CMK (cell line): ENCODE data around the gene IDNK.
"Not testable (repeated sequence)": the region's sequence is repeated elsewhere in the genome, so short reads cannot be mapped to it uniquely, and the experiment has no call there.

Experiments used
- DNase-seq: peaks from one replicate; pipeline ENCODE4 v3.0.0-alpha.2; 2010; ENCODE audit warnings: low read depth

Gene IDNK

DNA sequence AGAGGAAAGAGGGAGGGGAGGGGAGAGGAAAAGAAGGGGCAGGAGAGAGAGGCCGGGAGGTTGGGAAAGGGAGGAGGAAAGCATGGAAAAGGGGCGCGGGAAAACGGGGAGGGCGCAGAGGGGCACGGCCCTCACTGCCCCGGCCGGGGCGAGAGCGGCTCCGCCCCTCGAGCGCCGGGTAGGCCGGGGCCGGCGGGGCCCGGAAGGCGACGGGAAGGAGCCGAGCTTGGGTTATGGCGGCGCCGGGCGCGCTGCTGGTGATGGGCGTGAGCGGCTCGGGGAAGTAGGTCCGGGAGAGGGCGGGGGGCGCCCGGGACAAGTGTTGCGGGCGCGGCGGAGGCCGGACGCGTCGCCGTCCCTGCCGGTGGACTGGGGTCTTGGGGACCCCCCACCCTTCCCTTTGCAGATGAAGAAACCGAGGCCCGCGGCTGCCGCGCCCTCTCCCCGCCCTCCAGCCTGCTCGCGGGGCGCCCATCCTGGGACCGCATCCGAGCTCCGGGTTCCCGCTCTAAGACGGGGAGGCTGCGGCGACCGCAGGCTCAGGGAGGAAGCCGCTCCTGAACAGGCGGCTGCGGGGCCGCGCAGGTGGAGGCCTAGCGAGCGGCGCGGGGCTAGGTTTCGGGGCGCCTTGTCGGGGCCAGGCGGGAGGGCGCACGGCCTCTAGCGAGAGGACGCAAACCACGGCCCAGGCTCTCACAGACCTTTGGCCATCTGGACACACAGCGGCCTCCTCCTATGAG is at the start of gene IDNK:
Gene IDNK, plus strand, starts transcription at position 205 of the 740 bp plus-strand sequence. Its CDS starts 29 bp downstream, at position 234.
- no peak for DNase-seq

DNA sequence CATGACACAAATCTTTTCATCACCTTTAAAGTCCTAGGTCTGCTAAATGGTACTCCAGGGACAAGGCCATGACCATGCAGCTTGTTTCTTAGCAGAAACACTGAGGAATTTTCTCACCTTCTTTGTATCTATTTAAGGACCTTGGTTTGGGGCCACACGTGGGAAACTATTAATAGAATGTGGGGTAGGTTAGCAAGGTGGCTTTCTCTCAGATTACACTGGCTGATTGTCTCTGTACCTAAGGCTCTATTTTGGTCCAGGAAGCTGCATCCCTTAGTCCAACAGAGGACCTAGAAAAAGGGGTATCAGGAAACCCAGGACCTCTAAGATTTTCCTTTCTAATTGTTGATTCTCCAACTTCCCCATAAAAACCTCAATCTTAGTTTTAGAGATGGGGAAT is 48.5 kb upstream of the IDNK start:
- DNase-seq, result no peak

DNA sequence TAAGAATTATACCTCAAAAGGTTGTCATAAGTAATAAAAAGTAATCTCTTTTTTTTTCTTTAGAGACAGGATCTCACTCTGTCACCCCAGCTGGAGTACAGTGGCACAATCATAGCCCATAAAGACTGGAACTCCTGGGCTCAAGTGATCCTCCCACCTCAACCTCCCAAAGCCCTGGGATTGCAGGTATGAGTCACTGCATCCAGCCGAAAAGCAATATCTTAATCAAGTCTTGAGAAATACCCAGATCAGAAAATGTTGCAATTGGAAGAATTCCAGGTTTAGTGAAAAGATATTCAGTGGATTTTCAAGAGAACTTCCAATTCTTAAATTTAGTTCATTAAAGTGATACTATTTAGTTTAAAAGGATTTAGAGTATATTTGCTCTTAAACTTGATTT is 40.9 kb upstream of the IDNK start:
- no peak for DNase-seq

DNA sequence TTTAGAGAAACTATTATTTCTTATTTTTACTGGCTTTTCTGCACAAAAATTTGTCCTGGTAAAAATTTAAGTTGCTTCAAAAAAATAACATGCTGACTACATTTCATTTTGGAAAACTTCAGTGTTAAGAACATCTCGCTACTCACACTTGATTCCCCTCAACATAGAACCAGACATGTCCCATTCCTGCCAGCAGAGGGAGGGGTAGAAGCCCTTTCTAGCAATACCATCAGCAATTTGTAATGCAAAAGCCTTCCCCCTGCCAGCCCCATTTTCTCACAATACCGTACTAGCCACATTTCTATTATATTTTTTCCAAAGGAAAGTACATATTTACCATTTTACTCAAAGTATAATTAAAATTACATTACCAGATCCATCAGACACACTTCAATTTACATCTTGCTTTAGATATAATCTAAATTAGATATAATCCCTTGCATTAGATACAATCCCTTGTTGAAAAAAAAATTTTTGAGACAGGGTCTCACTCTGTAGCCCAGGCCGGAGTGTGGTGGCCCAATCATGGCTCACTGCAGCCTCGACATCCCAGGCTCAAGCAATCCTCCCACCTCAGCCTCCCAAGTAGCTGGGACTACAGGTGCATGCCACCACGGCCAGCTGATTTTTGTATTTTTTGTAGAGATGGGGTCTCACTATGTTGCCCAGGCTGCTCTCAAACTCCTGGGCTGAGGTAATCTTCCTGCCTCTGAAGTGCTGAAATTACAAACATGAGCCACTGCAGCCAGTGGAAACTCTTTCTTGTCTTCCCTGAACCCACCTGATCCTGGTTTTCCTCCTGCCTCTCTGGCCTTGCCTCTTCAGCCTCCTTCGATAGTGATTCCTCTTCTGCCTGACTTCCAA is 39.6 kb upstream of the IDNK start:
- peak; percentile 5 for DNase-seq

DNA sequence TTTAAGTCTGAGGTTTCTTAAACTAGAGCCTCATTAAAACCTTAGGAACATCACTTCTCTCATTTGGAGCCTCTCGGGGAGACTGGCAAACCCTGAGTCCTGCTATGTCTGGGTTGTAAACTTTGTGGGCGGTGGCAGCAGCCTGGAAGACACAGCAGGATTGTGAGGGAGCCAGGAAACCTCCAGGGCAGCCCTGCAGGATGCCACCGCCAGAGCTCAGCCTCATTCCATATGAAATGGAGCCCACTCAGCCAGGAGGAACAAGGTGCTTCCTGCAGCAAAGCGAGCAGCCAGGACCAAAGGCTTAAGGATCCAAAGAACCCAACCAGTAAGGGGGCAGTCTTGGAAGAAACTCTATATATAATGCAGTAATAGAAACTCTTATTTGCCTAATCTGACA is 37.9 kb upstream of the IDNK start:
- no peak for DNase-seq

- DNase-seq, result no peak
Measured at GRCh38 chr9:83588256-83588655, 34.7 kb upstream of the IDNK start.

DNA sequence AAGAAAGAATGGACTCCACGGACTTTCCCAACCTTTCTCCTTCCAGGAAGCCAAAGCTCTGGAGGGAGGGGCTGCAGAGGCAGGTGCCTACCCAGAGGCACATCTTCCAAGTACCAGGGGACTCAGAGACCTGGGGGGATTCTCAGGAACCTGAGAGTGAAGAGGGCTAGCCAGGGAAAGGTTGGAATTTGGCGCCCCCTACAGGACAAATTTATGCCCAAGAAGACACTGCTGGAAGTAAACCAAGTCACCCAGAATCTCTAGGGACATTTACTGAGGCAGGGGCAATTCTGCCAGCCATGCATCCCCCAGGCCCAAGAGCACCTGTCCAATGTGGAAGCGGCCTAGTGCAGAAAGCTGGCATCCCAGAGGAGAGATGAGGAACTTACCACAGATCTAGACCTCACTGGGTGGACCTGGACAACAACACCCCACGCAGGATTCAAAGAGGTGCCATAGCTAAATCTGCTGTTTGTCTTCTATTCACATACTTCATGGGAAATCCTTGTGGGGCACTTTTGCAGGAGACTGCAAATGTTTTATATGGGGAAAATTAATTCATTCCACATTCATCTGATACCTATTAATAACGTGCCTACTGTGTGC is 25.9 kb upstream of the IDNK start:
- no peak for DNase-seq

DNA sequence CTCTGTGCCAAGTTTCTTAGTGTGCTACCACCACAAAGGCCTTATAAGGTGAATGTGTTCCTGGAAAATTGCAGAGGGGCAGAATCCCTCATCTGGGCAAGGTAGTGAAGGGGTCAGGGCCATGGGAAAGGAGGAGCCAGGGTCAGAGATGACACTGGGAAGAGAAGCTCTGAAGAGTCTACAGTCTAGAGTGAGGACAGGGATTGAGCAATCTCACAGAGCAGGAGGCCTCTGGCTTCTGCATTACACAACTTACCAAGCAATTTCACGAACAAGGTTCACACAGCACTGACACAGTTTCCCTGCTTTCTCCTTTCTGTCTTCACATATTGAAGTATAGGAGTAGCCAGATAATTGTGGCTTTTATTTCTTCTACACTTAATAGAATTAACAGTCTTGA is 24.5 kb upstream of the IDNK start:
- no peak for DNase-seq

GRCh38 chr9:83599071-83599470 is 23.9 kb upstream of the IDNK start:
- DNase-seq, result no peak

- DNase-seq, result no peak
Measured at GRCh38 chr9:83601463-83601862, 21.5 kb upstream of the IDNK start.

- DNase-seq, result not testable (repeated sequence)
Measured at GRCh38 chr9:83607620-83608019, 15.3 kb upstream of the IDNK start.

GRCh38 chr9:83613298-83613697 is 9.6 kb upstream of the IDNK start:
- DNase-seq, result not testable (repeated sequence)

GRCh38 chr9:83617299-83617698 is 5.6 kb upstream of the IDNK start:
- DNase-seq, result no peak

DNA sequence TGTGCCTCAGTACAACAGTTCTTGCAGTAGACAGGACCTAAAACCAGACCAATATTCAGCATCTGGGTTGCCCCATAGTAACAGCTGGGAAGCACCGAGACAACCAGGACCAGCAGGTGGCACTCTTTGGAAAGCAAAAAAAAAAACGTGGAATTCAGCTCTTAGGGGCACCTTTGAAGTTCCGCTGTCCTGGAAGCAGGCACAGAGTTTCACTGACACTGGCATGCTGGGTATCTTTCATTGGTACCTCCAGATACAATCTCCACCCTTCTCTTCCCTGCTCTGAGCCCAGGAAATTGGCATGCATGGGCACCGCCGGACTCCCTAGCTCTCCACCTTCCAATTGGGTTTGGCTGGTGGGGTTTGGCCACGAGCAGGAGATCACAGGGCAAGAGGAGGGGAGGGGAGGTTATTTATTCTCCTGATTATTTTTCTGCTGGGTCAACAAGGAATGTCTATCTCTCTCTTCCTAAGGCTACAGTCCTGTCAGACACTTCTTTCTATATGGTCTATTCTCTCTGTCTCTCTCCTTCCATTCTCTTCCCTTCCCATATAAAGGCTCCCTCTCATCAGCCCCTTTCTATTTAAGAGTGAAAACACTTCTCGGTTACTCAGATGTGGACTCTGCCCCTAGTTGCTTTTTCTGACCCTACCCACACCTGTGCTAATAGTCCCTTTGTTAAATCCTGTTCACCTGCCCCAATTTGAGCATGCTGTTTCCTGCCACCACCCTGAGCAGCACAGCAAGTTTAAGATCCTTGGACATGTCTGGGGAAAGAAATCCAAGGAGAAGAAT is 1.9 kb upstream of the IDNK start:
- no peak for DNase-seq

GRCh38 chr9:83622433-83622938 is 457 bp upstream of the IDNK start:
- DNase-seq, result no peak

GRCh38 chr9:83623679-83624076 is 735 bp downstream of the IDNK start:
- DNase-seq, result no peak

- no peak for DNase-seq
Measured at GRCh38 chr9:83625178-83625577, 2.2 kb downstream of the IDNK start.

DNA sequence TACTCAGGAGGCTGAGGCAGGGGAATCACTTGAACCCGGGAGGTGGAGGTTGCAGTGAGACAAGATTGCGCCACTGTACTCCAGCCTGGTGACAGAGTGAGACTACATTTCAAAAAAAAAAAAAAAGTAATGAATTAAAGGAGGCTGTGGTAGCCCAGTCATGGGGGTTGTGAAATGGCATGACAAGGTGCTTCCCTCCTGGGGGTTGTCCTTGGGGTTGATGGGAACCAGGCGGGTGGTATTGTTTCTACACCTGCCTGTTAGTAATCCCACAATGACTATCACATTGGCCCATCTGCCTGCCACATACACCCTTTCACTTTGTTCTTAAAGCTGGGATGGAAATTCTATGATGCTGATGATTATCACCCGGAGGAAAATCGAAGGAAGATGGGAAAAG is 5.6 kb downstream of the IDNK start:
- no peak for DNase-seq

DNA sequence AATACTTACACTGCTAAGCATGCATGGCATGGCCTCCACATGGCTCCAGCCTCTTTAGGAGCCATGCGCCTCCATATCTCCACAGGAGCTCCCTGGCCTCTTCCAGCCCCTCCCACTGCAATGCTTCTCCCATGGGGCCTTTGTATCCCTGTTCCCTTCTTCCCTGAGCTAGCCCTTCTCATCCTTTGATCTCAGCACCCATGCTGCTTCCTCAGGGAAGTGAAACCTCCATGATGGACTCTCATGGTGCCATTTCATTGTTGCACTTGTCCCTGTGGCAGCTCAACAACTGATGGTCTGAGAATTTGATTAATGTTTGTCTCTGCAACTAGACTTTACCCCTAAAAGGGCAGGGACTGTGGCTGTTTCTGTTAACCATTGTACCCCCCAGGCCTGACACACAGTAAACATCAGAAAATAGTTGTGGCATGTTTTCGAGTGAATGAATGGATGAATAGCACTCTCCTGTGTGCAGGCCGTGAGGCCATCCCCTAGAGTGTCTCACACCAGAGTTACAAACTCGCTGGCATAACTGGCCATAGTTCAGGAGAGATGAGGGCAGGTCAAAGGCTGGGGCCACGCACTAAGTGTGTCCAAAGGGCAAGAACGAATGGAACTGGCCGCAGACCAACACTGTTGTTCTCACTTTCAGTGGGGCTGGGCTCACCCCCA is 6.6 kb downstream of the IDNK start:
- no peak for DNase-seq

DNA sequence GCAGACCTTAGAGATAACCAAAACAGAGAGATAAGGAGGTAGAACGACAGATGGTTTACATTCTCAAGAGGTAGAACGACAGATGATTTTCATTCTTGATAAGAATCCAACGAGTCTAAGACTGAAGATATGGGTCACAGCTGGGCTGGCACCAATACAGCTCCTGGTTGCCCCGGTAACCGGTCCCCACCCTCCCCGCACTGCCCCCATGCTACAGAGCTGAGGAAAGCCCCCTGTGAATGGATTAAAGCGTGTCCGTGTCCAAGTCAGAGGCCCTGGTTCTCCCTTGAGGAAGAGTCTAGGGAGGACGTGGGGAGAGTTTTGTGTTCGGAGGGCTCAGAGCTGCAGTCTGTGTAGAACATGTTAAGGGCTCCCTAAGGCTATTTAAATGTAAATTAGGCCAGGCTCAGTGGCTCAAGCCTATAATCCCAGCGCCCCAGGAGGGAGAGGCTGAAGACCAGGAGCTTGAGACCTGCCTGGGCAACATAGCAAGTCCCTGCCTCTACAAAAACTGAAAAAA is 8.1 kb downstream of the IDNK start:
- DNase-seq, result no peak

DNA sequence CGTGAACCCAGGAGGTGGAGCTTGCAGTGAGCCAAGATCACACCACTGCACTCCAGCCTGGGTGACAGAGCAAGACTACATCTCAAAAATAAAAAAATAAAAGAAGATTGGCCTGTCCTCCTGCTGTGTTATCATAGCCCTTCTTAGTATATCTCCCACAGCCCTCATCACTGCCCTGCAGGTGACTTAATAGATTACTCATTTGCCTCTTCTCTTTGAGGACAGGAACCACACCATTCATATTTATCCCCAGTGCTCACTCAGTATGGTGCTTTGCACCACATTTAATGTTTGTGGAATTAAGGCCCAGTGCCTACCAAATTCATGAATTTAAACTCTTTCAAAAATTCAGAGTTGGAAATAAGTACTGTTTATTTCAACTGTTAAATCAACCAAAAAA is 10.3 kb downstream of the IDNK start:
- no peak for DNase-seq
